HG03460 (cell line): ENCODE data around the gene JAKMIP3.

Experiments
- ATAC-seq: cut with Tn5 transposase; IDR thresholded peaks from one replicate; pipeline ENCODE4 v1.9.1; 2021; ENCODE audit not compliant: unreplicated experiment

JAKMIP3 gene

GRCh38 chr10:132043861-132044695 is 21.7 kb upstream of the JAKMIP3 start:
- ATAC-seq = no peak

GRCh38 chr10:132044803-132045202 is 20.9 kb upstream of the JAKMIP3 start:
- ATAC-seq = no peak

- ATAC-seq = no peak
Observed at GRCh38 chr10:132045324-132045723, 20.4 kb upstream of the JAKMIP3 start.

- ATAC-seq = no peak
Observed at GRCh38 chr10:132047575-132048293, 18.0 kb upstream of the JAKMIP3 start.

- no peak for ATAC-seq
Observed at GRCh38 chr10:132048294-132048667, 17.5 kb upstream of the JAKMIP3 start.

- ATAC-seq = no peak
Observed at GRCh38 chr10:132050191-132050590, 15.6 kb upstream of the JAKMIP3 start.

GRCh38 chr10:132052124-132052523 is 13.6 kb upstream of the JAKMIP3 start:
- ATAC-seq = no peak

GRCh38 chr10:132054564-132054963 is 11.2 kb upstream of the JAKMIP3 start:
- no peak for ATAC-seq

- ATAC-seq = no peak
Observed at GRCh38 chr10:132055616-132056015, 10.1 kb upstream of the JAKMIP3 start.

GRCh38 chr10:132056663-132057062 is 9.1 kb upstream of the JAKMIP3 start:
- ATAC-seq = no peak

GRCh38 chr10:132057191-132057681 is 8.5 kb upstream of the JAKMIP3 start:
- no peak for ATAC-seq

GRCh38 chr10:132058111-132058745 is 7.5 kb upstream of the JAKMIP3 start:
- no peak for ATAC-seq

GRCh38 chr10:132058793-132059759 is 6.7 kb upstream of the JAKMIP3 start:
- ATAC-seq = no peak

- ATAC-seq = no peak
Observed at GRCh38 chr10:132059760-132060508, 5.8 kb upstream of the JAKMIP3 start.

GRCh38 chr10:132061030-132061429 is 4.7 kb upstream of the JAKMIP3 start:
- no peak for ATAC-seq

GRCh38 chr10:132061465-132061864 is 4.3 kb upstream of the JAKMIP3 start:
- ATAC-seq = no peak

GRCh38 chr10:132062116-132062515 is 3.6 kb upstream of the JAKMIP3 start:
- ATAC-seq = no peak

GRCh38 chr10:132062641-132063390 is 2.9 kb upstream of the JAKMIP3 start:
- ATAC-seq = no peak

GRCh38 chr10:132063432-132063831 is 2.3 kb upstream of the JAKMIP3 start:
- ATAC-seq = no peak
